Erythroblast (primary cell): Measurements from ENCODE around the gene RMI2.

Experiments
- GATA1 ChIP-seq: IDR thresholded peaks from 2 replicates; pipeline ENCODE4 v1.6.1; 2011; ENCODE audit warnings: low read depth, mild to moderate bottlenecking, control low read depth, low read length, moderate library complexity
- POLR2A ChIP-seq: IDR thresholded peaks from 2 replicates; pipeline ENCODE4 v1.6.1; 2011; ENCODE audit warnings: mild to moderate bottlenecking, low read length

DNA sequence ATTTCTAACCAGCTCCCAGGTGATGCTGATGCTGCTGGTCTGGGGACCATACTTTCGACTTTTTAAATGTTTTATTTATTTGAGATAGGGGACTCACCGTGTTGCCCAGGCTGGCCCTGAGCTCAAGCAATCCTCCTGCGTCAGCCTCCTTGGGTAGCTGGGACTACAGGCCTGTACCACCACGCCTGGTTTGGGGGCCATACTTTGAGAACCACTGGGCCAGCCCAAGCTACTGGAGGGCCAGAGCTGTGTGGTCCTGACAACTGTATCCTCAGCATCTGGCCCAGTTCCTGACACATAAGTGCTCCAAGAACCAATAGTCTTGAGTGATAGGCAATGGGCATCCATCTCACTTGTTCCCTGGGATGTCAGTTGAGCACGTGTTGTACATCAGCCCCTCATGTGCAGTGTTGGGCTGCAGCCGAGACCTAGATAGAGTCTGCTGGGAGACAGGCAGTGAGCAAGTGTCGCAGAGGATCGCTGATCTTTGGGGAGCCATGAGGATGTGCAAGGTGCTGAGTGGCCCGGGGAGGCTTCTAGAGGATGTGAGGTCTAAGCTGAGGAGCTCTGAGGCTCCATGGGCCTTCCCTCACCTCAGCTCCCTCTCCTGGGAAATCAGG is 1.6 kb downstream of the RMI2 start:
- no peak for TF ChIP-seq POLR2A
- TF ChIP-seq GATA1: no peak
